ENCODE measurements around the gene INPP4A.

INPP4A gene

GRCh38 chr2:98479959-98480524 is 35.4 kb downstream of the INPP4A start:
- Histone ChIP-seq H3K27ac (ENCODE audit: insufficient read depth in 1 of 2, low read depth in 1 of 2, low read length in 2 of 2, poor library complexity in 1 of 2, severe bottlenecking in 2 of 2) (no peak overlapping the region), H3K9me3 (ENCODE audit: control extremely low read depth in 1 of 5, control insufficient read depth in 4 of 5, insufficient read depth in 2 of 5, low read depth in 1 of 5, low read length in 4 of 5) (no peaks in the 10 kb centered on the region), H3K27me3 (replicated peaks in 2 of 5; ENCODE audit: control insufficient read depth in 4 of 5, insufficient read depth in 5 of 5, low read length in 4 of 5) (no peaks in the 10 kb centered on the region), H3K36me3 (ENCODE audit: control insufficient read depth in 4 of 4, insufficient read depth in 4 of 4, low read length in 3 of 4) (peaks cover 0 to 3% (median 0%) of the 10 kb centered on the region in 4 experiments), H3K4me3 (ENCODE audit: control insufficient read depth in 1 of 7, extremely low read depth in 1 of 7, insufficient read depth in 4 of 7, low read depth in 2 of 7, low read length in 6 of 7) (no peak overlapping the region), H3K4me1 (ENCODE audit: control extremely low read depth in 1 of 4, control insufficient read depth in 4 of 4, insufficient read depth in 4 of 4, low read length in 3 of 4) (peaks cover 4 to 82% (median 39%) of the 10 kb centered on the region in 4 experiments)
- DNase-seq, result peak in 2 of 3 donors; percentile 72 to 86
- ChIA-PET CTCF (interaction anchor here (0.7 to 4.9 kb wide), 10 partner anchors 8 to 123 kb away, joined by 3 to 20 read pairs (median 3); no protein-coding TSS in a partner anchor), POLR2A (no interaction called here)
- 63% methylated on average over 3 of the region's 4 CpGs for WGBS (ENCODE audit: insufficient coverage)

DNA sequence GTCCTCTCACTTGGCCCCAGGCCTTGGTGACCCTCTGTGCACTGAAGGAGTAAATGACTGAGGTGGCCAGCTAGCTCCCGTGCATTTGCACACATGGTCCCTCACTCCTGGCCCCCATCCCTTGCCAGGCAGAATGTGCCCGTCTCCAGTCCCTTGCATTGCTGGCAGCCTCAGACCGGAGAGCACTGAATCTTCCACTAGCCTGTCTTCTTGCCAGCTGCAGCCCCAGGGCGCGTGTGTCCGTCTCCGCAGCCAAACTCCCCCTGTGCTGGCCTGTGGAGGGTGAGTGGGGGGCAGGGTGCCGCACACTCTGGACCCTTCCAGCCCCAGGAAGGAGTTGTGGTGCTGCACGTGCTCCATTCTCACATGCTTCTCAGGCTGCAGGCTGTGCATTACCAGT is 35.9 kb downstream of the INPP4A start:
- Histone ChIP-seq H3K36me3 (ENCODE audit: control insufficient read depth in 4 of 4, insufficient read depth in 4 of 4, low read length in 3 of 4) (peaks cover 0 to 3% (median 0%) of the 10 kb centered on the region in 4 experiments), H3K27ac (ENCODE audit: insufficient read depth in 1 of 2, low read depth in 1 of 2, low read length in 2 of 2, poor library complexity in 1 of 2, severe bottlenecking in 2 of 2) (no peak overlapping the region), H3K27me3 (replicated peaks in 2 of 5; ENCODE audit: control insufficient read depth in 4 of 5, insufficient read depth in 5 of 5, low read length in 4 of 5) (no peaks in the 10 kb centered on the region), H3K4me1 (ENCODE audit: control extremely low read depth in 1 of 4, control insufficient read depth in 4 of 4, insufficient read depth in 4 of 4, low read length in 3 of 4) (peaks cover 4 to 80% (median 39%) of the 10 kb centered on the region in 4 experiments), H3K9me3 (ENCODE audit: control extremely low read depth in 1 of 5, control insufficient read depth in 4 of 5, insufficient read depth in 2 of 5, low read depth in 1 of 5, low read length in 4 of 5) (no peaks in the 10 kb centered on the region), H3K4me3 (ENCODE audit: control insufficient read depth in 1 of 7, extremely low read depth in 1 of 7, insufficient read depth in 4 of 7, low read depth in 2 of 7, low read length in 6 of 7) (no peak overlapping the region)
- CTCF ChIA-PET, result interaction anchor here (1.5 to 4.9 kb wide), 4 partner anchors 9 to 40 kb away, joined by 3 to 20 read pairs (median 6); no protein-coding TSS in a partner anchor
- POLR2A ChIA-PET, result no interaction called here
- 97% methylated on average over 9 of the region's 9 CpGs for WGBS (ENCODE audit: insufficient coverage)
- DNase-seq, result no peak

DNA sequence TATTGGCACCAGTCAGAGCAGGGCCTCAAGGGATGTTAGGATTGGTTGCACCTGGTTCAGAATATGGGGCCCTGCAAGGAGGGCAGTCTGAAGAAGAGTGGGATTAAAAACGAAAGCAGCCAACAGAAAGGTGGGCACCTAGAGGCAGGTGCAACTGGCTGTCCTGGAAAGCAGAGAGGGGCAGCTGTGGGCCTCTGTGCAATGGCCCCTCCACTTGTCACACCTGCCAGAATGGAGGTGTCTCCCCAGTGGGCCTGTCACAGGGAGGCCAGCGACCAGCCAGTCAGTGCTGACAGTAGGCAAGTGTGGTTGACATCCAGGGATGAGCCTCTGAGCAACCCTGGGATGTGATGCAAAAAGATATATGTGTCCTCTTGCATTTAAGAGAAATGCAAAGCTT is 37.7 kb downstream of the INPP4A start:
- Histone ChIP-seq H3K36me3 (ENCODE audit: control insufficient read depth in 4 of 4, insufficient read depth in 4 of 4, low read length in 3 of 4) (no peaks in the 10 kb centered on the region), H3K4me1 (ENCODE audit: control extremely low read depth in 1 of 4, control insufficient read depth in 4 of 4, insufficient read depth in 4 of 4, low read length in 3 of 4) (peaks cover 4 to 72% (median 39%) of the 10 kb centered on the region in 4 experiments), H3K27me3 (replicated peaks in 2 of 5; ENCODE audit: control insufficient read depth in 4 of 5, insufficient read depth in 5 of 5, low read length in 4 of 5) (no peaks in the 10 kb centered on the region), H3K4me3 (ENCODE audit: control insufficient read depth in 1 of 7, extremely low read depth in 1 of 7, insufficient read depth in 4 of 7, low read depth in 2 of 7, low read length in 6 of 7) (no peak overlapping the region), H3K9me3 (ENCODE audit: control extremely low read depth in 1 of 5, control insufficient read depth in 4 of 5, insufficient read depth in 2 of 5, low read depth in 1 of 5, low read length in 4 of 5) (no peaks in the 10 kb centered on the region), H3K27ac (ENCODE audit: insufficient read depth in 1 of 2, low read depth in 1 of 2, low read length in 2 of 2, poor library complexity in 1 of 2, severe bottlenecking in 2 of 2) (no peak overlapping the region)
- ChIA-PET CTCF (interaction anchor here (1.3 to 1.9 kb wide), 3 partner anchors 11 to 20 kb away, joined by 3 to 9 read pairs (median 4); no protein-coding TSS in a partner anchor), POLR2A (no interaction called here)
- 92% methylated on average over 2 of the region's 2 CpGs for WGBS (ENCODE audit: insufficient coverage)
- no peak for DNase-seq

DNA sequence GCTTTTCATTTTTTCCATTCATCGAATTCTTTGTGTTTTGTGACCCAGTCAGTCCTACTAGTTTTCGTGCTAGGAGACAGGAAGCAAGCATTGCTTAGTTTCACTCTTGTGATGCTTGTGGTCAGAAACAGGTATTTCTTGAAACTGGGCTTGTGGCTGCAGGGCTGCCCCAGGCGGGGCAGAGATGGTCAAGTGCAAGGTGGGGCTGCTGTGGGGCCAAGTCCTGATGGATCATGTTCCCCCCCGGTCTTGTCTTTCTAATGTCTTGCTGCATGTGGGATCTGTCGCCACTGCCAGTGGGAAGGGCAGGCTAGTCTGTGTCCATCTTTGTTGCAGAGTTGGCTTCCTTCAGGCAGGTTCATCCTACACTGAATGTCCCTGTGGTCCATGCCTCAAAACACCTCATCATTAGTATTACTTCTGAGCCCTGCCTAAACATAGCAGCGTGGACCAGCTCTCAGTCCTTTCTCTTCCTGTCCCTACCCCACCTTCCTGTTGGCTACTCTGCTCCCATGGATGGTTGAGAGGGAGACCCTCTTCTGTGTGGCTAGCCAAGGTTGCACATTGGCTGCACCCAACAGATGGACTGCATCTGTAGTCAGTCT is 38.7 kb downstream of the INPP4A start:
- H3K9me3 ChIP-seq (ENCODE audit: control extremely low read depth in 1 of 5, control insufficient read depth in 4 of 5, insufficient read depth in 2 of 5, low read depth in 1 of 5, low read length in 4 of 5), result no peaks in the 10 kb centered on the region
- WGBS (ENCODE audit: insufficient coverage), result 97% methylated on average over 4 of the region's 6 CpGs
- H3K36me3 ChIP-seq (ENCODE audit: control insufficient read depth in 4 of 4, insufficient read depth in 4 of 4, low read length in 3 of 4), result no peaks in the 10 kb centered on the region
- peaks cover 4 to 72% (median 31%) of the 10 kb centered on the region in 4 experiments for H3K4me1 ChIP-seq (ENCODE audit: control extremely low read depth in 1 of 4, control insufficient read depth in 4 of 4, insufficient read depth in 4 of 4, low read length in 3 of 4)
- ChIA-PET POLR2A (no interaction called here), CTCF (interaction anchor here (0.8 to 1.9 kb wide), 4 partner anchors 10 to 48 kb away, joined by 3 to 9 read pairs (median 4); no protein-coding TSS in a partner anchor)
- H3K27me3 ChIP-seq (replicated peaks in 2 of 5; ENCODE audit: control insufficient read depth in 4 of 5, insufficient read depth in 5 of 5, low read length in 4 of 5), result no peaks in the 10 kb centered on the region
- H3K4me3 ChIP-seq (ENCODE audit: control insufficient read depth in 1 of 7, extremely low read depth in 1 of 7, insufficient read depth in 4 of 7, low read depth in 2 of 7, low read length in 6 of 7), result no peak overlapping the region
- no peak overlapping the region for H3K27ac ChIP-seq (ENCODE audit: insufficient read depth in 1 of 2, low read depth in 1 of 2, low read length in 2 of 2, poor library complexity in 1 of 2, severe bottlenecking in 2 of 2)
- no peak for DNase-seq

- peaks cover 0 to 72% (median 23%) of the 10 kb centered on the region in 4 experiments for H3K4me1 ChIP-seq (ENCODE audit: control extremely low read depth in 1 of 4, control insufficient read depth in 4 of 4, insufficient read depth in 4 of 4, low read length in 3 of 4)
- no peak overlapping the region for H3K4me3 ChIP-seq (ENCODE audit: control insufficient read depth in 1 of 7, extremely low read depth in 1 of 7, insufficient read depth in 4 of 7, low read depth in 2 of 7, low read length in 6 of 7)
- no peaks in the 10 kb centered on the region for H3K9me3 ChIP-seq (ENCODE audit: control extremely low read depth in 1 of 5, control insufficient read depth in 4 of 5, insufficient read depth in 2 of 5, low read depth in 1 of 5, low read length in 4 of 5)
- 100% methylated on average over 4 of the region's 5 CpGs for WGBS (ENCODE audit: insufficient coverage)
- DNase-seq, result no peak
- no peak overlapping the region for H3K27ac ChIP-seq (ENCODE audit: insufficient read depth in 1 of 2, low read depth in 1 of 2, low read length in 2 of 2, poor library complexity in 1 of 2, severe bottlenecking in 2 of 2)
- H3K36me3 ChIP-seq (ENCODE audit: control insufficient read depth in 4 of 4, insufficient read depth in 4 of 4, low read length in 3 of 4), result no peaks in the 10 kb centered on the region
- ChIA-PET CTCF (interaction anchor here (0.8 to 1.9 kb wide), 3 partner anchors 9 to 49 kb away, joined by 3 to 9 read pairs (median 3); no protein-coding TSS in a partner anchor), POLR2A (no interaction called here)
- H3K27me3 ChIP-seq (replicated peaks in 2 of 5; ENCODE audit: control insufficient read depth in 4 of 5, insufficient read depth in 5 of 5, low read length in 4 of 5), result no peaks in the 10 kb centered on the region
Measured at GRCh38 chr2:98484121-98484557, 39.5 kb downstream of the INPP4A start.

GRCh38 chr2:98484652-98485452 is 40.2 kb downstream of the INPP4A start:
- H3K4me3 ChIP-seq (ENCODE audit: control insufficient read depth in 1 of 7, extremely low read depth in 1 of 7, insufficient read depth in 4 of 7, low read depth in 2 of 7, low read length in 6 of 7), result no peak overlapping the region
- peaks cover 0 to 71% (median 21%) of the 10 kb centered on the region in 4 experiments for H3K4me1 ChIP-seq (ENCODE audit: control extremely low read depth in 1 of 4, control insufficient read depth in 4 of 4, insufficient read depth in 4 of 4, low read length in 3 of 4)
- H3K27me3 ChIP-seq (replicated peaks in 2 of 5; ENCODE audit: control insufficient read depth in 4 of 5, insufficient read depth in 5 of 5, low read length in 4 of 5), result no peaks in the 10 kb centered on the region
- CTCF ChIA-PET, result interaction anchor here (1.4 kb wide), 1 partner anchor 31 kb away, joined by 3 read pairs; no protein-coding TSS in a partner anchor
- 96% methylated on average over 10 of the region's 13 CpGs for WGBS (ENCODE audit: insufficient coverage)
- no peaks in the 10 kb centered on the region for H3K36me3 ChIP-seq (ENCODE audit: control insufficient read depth in 4 of 4, insufficient read depth in 4 of 4, low read length in 3 of 4)
- no peak for DNase-seq
- no peaks in the 10 kb centered on the region for H3K9me3 ChIP-seq (ENCODE audit: control extremely low read depth in 1 of 5, control insufficient read depth in 4 of 5, insufficient read depth in 2 of 5, low read depth in 1 of 5, low read length in 4 of 5)
- H3K27ac ChIP-seq (ENCODE audit: insufficient read depth in 1 of 2, low read depth in 1 of 2, low read length in 2 of 2, poor library complexity in 1 of 2, severe bottlenecking in 2 of 2), result no peak overlapping the region
- POLR2A ChIA-PET, result no interaction called here
